Epithelial cell of proximal tubule (primary cell): ENCODE data around the gene GRK4. TPM values are rescaled to one million over a fixed set of nuclear protein-coding genes. Genes with fewer than 3 reads are reported as not detected.

ENCODE experiments used
- DNase-seq: peaks from one replicate; pipeline ENCODE4 v3.0.0-alpha.2; 2011; ENCODE audit warnings: low read depth
- H3K4me3 ChIP-seq: 2 replicates; pipeline ENCODE4 v1.5.1; 2011; ENCODE audit warnings: low read depth, mild to moderate bottlenecking, low read length
- total RNA-seq: library from RNA; depleted of rRNA; stranded (reverse); fragments of >200 nt; gene quantifications from 2 replicates; pipeline ENCODE4 v1.2.3, GENCODE V29; 2015
- TF ChIP-seq, protein P1 (sequence below): conservative IDR thresholded peaks from 2 replicates; pipeline ENCODE4 v1.5.1; 2012; ENCODE audit warnings: low read depth, mild to moderate bottlenecking, low read length

The GRK4 gene
- total RNA-seq, 1 donor from 2014 or later = 1.3 TPM

DNA sequence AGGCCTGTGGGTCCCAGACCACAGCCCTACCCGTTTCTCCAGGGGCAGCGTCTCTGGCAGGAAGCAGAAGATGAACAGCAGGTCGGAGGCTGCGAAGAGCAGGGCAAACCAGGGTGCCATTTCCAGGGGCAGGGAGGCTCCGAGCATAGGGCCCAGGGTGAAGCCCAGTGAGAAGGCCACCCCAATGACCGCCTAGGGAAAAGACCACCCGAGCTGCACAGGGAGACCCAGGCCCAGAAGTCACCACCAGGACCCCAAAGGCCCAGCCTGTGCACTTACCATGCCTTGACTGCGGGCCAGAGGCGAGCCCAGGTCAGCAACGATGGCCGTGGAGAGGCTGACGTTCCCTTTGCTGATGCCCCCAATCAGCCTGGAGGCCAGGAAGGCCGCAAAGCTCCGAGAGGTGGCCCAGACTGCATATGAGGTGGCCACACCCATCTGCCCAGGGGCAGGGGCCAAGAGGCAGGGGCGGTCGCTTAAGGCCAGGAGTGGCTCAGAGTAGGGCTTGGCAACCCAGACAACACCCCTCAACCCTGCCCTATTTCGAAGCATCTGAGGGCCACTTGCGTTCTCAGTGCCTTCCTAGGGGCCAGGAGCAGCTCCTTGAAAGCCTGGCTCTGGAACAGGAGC, 30.9 kb upstream of the GRK4 start:
- H3K4me3 ChIP-seq = peak overlapping the region; percentile 70
- no peak for DNase-seq
- TF ChIP-seq, protein P1, sequence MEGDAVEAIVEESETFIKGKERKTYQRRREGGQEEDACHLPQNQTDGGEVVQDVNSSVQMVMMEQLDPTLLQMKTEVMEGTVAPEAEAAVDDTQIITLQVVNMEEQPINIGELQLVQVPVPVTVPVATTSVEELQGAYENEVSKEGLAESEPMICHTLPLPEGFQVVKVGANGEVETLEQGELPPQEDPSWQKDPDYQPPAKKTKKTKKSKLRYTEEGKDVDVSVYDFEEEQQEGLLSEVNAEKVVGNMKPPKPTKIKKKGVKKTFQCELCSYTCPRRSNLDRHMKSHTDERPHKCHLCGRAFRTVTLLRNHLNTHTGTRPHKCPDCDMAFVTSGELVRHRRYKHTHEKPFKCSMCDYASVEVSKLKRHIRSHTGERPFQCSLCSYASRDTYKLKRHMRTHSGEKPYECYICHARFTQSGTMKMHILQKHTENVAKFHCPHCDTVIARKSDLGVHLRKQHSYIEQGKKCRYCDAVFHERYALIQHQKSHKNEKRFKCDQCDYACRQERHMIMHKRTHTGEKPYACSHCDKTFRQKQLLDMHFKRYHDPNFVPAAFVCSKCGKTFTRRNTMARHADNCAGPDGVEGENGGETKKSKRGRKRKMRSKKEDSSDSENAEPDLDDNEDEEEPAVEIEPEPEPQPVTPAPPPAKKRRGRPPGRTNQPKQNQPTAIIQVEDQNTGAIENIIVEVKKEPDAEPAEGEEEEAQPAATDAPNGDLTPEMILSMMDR = no peak

DNA sequence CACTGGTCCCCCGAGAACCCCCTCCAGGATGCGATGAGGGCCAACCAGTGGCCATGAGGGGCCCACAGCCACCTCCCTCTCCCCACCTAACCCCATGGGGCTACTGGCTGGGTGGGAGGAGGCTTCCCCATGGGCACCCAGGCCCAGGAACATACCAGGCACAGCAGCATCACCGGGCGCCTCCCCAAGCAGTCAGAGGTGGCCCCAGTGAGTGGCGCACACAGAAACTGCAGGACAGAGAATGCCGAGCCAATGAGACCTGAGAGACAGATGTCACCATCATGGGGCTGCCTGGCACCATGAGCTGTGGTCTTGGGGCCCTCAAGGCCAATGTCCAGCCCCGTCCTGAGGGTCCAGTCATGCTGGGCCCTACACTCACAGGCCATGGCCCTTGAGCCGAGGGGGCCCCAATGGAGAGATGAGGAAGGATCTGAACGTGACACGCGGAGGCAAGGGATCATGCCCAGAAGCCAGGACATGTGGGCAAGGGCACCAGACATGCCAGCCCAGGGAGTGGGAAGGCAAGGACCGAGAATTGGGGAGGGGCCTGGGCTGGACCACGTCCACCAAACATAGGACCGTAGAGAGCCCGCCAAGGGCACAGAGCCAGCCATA, 30.3 kb upstream of the GRK4 start:
- TF ChIP-seq, protein P1 = no peak
- H3K4me3 ChIP-seq = peak overlapping the region; percentile 70
- no peak for DNase-seq

DNA sequence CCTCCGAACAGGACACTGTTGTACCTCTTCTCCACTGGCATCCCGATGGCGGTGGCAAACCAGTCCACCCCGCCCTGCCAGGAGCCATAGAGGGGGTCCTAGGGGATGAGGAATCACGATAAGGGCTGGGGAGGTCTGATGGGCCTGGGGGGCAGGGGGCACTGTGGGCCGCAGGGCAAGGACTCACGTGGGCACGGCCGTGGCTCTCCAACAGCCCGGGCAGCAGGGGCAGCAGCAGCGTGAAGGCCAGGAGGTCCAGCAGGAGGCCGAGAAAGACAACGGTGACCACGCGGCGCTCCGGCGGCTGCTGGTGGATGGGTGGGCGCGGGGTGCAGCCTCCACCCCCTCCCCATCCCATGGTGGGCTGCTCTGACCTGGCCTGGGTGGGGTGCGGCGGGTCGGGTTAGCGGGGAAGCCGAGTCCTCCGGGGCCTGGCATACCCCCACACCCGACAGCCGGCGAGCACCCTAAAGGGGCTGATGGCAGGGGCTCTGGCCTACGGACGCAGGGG, 29.8 kb upstream of the GRK4 start:
- DNase-seq = no peak
- H3K4me3 ChIP-seq = peak overlapping the region; percentile 70
- TF ChIP-seq, protein P1 = no peak

DNA sequence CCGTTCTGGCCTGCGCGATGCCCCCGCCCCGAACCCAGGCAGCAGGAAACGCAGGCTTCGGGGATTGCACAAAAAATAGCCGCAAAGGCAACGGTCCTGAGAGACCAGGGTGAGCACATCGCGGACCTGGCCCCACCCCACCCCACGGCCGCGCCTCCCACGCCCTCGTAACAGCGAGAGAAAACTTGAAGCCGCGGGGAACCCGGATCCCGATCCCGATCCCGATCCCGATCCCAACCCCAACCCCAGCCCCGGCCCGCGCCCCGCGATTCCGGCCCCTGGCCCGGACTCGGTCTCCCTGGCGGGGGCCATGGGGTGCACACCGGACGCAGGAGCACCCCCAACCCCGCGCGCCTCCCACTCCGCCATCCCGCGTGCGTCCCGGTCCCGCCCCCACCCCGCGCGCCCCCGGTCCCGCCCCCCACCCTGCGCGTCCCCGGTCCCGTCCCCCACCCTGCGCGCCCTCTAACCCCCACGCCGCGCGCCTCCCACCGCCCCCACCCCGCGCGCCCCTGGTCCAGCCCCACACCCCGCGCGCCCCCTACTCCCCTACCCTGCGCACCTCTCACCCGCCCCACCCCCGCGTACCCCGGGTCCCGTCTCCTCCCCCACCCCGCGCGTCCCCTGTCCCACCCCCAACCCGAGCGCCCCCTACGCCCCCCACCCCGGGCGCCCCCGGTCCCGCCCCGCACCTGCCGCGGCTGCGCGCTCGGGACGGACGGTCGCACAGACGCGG, 29.1 kb upstream of the GRK4 start:
- H3K4me3 ChIP-seq = peak overlapping the region; percentile 94
- DNase-seq = no peak
- TF ChIP-seq, protein P1 = no peak

DNA sequence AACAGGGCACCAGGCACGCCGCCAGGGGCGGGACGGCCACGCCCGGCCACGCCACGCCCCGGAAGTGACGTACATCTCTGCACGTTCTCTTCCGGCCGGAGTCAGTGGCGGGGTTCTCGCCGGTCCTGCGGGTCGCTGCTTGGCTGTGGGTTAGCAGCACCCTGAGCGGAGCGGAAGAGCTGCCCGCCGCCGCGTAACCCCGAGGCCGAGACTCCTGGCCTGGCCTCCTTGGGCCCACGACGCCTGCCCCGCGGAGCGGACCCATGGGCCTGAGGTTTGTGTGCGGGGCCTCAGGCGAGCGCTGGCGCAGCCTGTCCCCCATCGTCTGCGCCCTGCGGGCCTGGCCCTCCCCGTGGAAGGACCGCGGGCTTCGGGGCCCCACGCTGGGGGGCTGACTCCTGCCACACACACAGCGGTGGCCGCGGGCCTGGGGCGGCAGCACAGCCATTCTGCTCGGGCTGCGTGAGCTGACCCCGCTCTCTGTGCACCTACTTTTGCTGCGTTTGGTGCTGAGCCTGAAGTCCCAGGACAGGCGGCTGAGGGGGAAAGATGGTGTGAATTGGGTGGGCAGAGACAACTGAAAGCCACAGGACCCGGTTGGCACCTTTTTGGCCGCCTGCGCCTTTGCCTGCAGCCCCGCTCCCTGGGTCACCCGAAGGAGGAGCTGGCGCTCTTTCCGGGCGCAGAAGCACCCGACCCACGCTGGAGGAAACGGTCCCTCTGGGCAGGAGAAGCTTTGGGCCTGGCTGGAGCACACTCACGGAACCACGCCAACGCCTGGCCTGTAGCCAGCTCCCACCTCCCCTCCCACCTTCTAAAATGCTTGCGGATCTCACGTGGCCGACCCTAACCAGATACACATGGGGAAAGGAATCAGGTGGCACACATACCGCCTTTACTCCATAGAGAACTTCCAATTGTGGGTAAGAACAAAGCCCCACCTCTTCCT, 28.3 kb upstream of the GRK4 start:
- peak overlapping the region; percentile 94 for H3K4me3 ChIP-seq
- TF ChIP-seq, protein P1 = no peak
- no peak for DNase-seq

DNA sequence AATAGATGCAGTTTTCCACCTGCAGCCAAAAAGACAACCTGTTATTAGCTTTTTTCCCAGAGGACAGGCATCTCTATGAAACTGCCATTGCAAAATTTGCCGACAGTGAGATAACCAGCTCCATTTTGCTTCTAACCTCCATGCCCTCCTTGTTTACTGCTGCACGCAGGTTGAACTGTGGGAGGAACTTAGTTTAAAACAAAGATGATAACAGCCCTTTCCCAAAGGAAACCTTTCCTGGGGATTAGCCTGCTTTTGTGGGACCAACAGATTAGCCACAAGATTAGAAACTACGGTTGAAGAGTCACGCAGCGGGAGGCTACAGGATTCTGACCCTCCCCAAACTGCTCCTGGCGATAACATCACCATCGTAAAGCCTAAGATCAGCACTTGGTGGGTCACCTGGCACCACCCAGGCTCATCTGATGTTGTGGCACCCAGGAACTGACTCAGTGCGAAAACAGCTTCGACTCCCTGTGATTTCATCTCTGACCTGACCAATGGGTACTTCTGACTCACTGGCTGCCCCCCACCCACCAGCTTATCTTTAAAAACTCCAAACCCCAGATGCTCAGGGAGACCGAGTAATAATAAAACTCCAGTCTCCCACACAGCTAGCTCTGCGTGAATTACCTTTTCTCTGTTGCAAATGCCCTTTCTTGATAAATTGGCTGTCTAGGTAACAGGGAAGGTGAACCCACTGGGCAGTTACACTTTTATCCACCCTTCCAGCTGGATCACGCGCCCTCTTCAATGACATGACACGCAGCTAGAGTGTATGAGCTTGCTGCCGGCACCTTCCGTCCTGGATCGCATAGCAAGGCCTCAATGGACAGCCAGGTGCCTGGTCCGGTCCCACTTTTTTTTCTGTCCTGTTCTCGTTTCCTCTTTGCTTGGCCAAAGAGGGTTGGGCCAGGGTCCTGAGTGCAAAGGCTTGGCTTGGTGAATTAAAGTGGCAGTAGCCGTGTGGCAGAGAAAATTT, 27.3 kb upstream of the GRK4 start:
- TF ChIP-seq, protein P1 = no peak
- H3K4me3 ChIP-seq = peak overlapping the region; percentile 94
- peak; percentile 39 for DNase-seq
